Natural killer cell (primary cell): ENCODE measurements around the gene KIFAP3. TPM values are rescaled to one million over a fixed set of nuclear protein-coding genes. Genes with fewer than 3 reads are reported as not detected.
A peak's percentile ranks its signal among the peaks of the same experiment; 100 is the strongest.
"Not testable (repeated sequence)": the region's sequence is repeated elsewhere in the genome, so short reads cannot be mapped to it uniquely, and the experiment has no call there.

Source experiments
- ATAC-seq, 3 donors: fragments of 150-1000 bp in 2 of 3; fragments of 200-7000 bp in 1 of 3; cut with Tn5 transposase; 1 replicate in 1 of 3; 2 replicates in 2 of 3; pipeline ENCODE4 v1.10.0; 2021; ENCODE audit warnings: mild to moderate bottlenecking in 2 of 3, moderate library complexity in 2 of 3
- DNase-seq, 2 donors: peaks; one replicate each; pipeline versions ENCODE4 v3.0.0 to v3.0.0-alpha.2; 2013 to 2021; ENCODE audit warnings: mixed read lengths in 1 of 2
- H3K27ac ChIP-seq: one replicate; pipeline ENCODE4 v1.5.1; 2013; ENCODE audit warnings: mild to moderate bottlenecking, low read length
- H3K27me3 ChIP-seq: one replicate; pipeline ENCODE4 v1.6.1; 2013; ENCODE audit warnings: low read length; ENCODE audit not compliant: control insufficient read depth, insufficient read depth
- H3K36me3 ChIP-seq: one replicate; pipeline ENCODE4 v1.6.1; 2013; ENCODE audit warnings: low read length; ENCODE audit not compliant: control insufficient read depth, insufficient read depth
- H3K4me1 ChIP-seq: one replicate; pipeline ENCODE4 v1.6.1; 2013; ENCODE audit warnings: low read length; ENCODE audit not compliant: control insufficient read depth, insufficient read depth
- H3K4me3 ChIP-seq: one replicate; pipeline ENCODE4 v1.5.1; 2013; ENCODE audit warnings: low read length
- H3K9me3 ChIP-seq: one replicate; pipeline ENCODE4 v1.6.1; 2013; ENCODE audit warnings: low read length; ENCODE audit not compliant: control insufficient read depth, insufficient read depth
- H3K27ac Mint-ChIP-seq, 2 donors: one replicate each; pipeline ENCODE4 v1.8.0; 2022; ENCODE audit warnings: mild to moderate bottlenecking in 2 of 2, mixed read lengths in 2 of 2, moderate library complexity in 1 of 2
- H3K27me3 Mint-ChIP-seq, 2 donors: one replicate each; pipeline ENCODE4 v1.8.0; 2022; ENCODE audit warnings: low read depth in 2 of 2, mixed read lengths in 2 of 2
- H3K36me3 Mint-ChIP-seq: one replicate; pipeline ENCODE4 v1.8.0; 2022; ENCODE audit warnings: mixed read lengths
- H3K4me1 Mint-ChIP-seq, 2 donors: one replicate each; pipeline ENCODE4 v1.8.0; 2022; ENCODE audit warnings: mixed read lengths in 2 of 2
- H3K4me3 Mint-ChIP-seq: one replicate; pipeline ENCODE4 v1.8.0; 2022; ENCODE audit warnings: mild to moderate bottlenecking, moderate library complexity, mixed read lengths
- H3K9me3 Mint-ChIP-seq, 2 donors: one replicate each; pipeline ENCODE4 v1.8.0; 2022; ENCODE audit warnings: mixed read lengths in 2 of 2
- CTCF ChIP-seq: fragments of 200-600 bp; IDR thresholded peaks from one replicate; pipeline ENCODE4 v1.8.0; 2022; ENCODE audit warnings: antibody characterized with exemption
- WGBS: methylation state at CpG from one replicate; pipeline ENCODE4 v1.1.7; 2013; ENCODE audit warnings: missing lambda C conversion rate; ENCODE audit not compliant: insufficient coverage; 5-methylcytosine and 5-hydroxymethylcytosine counted together
- intact Hi-C: fragments of 100-400 bp; cut with micrococcal nuclease; formaldehyde crosslinking; loops from one replicate; pipeline ENCODE4 v1.14.2; 2022
- total RNA-seq, 4 donors: library from RNA; stranded (reverse); fragments of 120-200 nt in 1 of 4; gene quantifications; one replicate each; pipeline versions ENCODE4 v1.2.3 to v1.2.4, GENCODE V29; 2013 to 2022

Gene KIFAP3
- 10 to 100 TPM; 31.0 to 34.3 (median 33.7) TPM for total RNA-seq
- 54.4 TPM for total RNA-seq (2013)

GRCh38 chr1:170074250-170075157, at the start of gene KIFAP3:
Gene KIFAP3 (minus strand): TSS chr1:170074695. CDS start chr1:170074467, 228 bp downstream.
- peak within 1 kb of the TSS; percentile 95 to 98 for H3K27ac Mint-ChIP-seq
- peak within 1 kb of the TSS; percentile 65 for H3K4me3 ChIP-seq
- no peaks in the 10 kb centered on the region for H3K36me3 ChIP-seq
- H3K9me3 ChIP-seq, result peaks cover 3% of the 10 kb centered on the region
- peaks cover 0 to 3% of the 10 kb centered on the region in 2 donors for H3K27me3 Mint-ChIP-seq
- peaks cover 51 to 55% of the 10 kb centered on the region in 2 donors for H3K4me1 Mint-ChIP-seq
- peak within 1 kb of the TSS; percentile 89 for H3K27ac ChIP-seq
- intact Hi-C loops, result loop anchor here (1.0 to 5.0 kb wide), 4 partner anchors 145 to 1413 kb away; partner anchors contain the start of genes GORAB and PRRC2C
- H3K4me1 ChIP-seq, result peaks cover 9% of the 10 kb centered on the region
- peak within 1 kb of the TSS; percentile 92 for H3K4me3 Mint-ChIP-seq
- no peaks in the 10 kb centered on the region for H3K36me3 Mint-ChIP-seq
- under 1% methylated on average over 38 of the region's 39 CpGs for WGBS
- H3K9me3 Mint-ChIP-seq, result peaks cover 0 to 2% of the 10 kb centered on the region in 2 donors
- DNase-seq (peak; percentile 92 to 99), ATAC-seq (peak; percentile 92 to 98 (median 94))
- TF ChIP-seq CTCF, result no peak
- H3K27me3 ChIP-seq, result no peaks in the 10 kb centered on the region

GRCh38 chr1:170122366-170122765, 47.9 kb upstream of the KIFAP3 start:
- Histone ChIP-seq H3K4me1 (no peaks in the 10 kb centered on the region), H3K27ac (no peak overlapping the region), H3K27me3 (no peaks in the 10 kb centered on the region), H3K36me3 (no peaks in the 10 kb centered on the region), H3K4me3 (no peak overlapping the region), H3K9me3 (no peaks in the 10 kb centered on the region)
- Mint-ChIP-seq H3K27ac (no peak overlapping the region), H3K4me3 (no peak overlapping the region), H3K27me3 (peaks cover 20 to 24% of the 10 kb centered on the region in 2 donors), H3K4me1 (no peaks in the 10 kb centered on the region), H3K9me3 (peaks cover 4 to 6% of the 10 kb centered on the region in 2 donors), H3K36me3 (peaks cover 7% of the 10 kb centered on the region)
- intact Hi-C loops, result no loop called here
- no peak for TF ChIP-seq CTCF
- DNase-seq, result no peak
- WGBS, result 100% methylated on average over 6 of the region's 6 CpGs
- no peak for ATAC-seq

- no peak overlapping the region for H3K4me3 ChIP-seq
Observed at GRCh38 chr1:170114906-170115305, 40.4 kb upstream of the KIFAP3 start.

GRCh38 chr1:170113140-170113539, 38.6 kb upstream of the KIFAP3 start:
- ATAC-seq, H3K27ac ChIP-seq, H3K9me3 Mint-ChIP-seq, H3K4me1 ChIP-seq, H3K4me1 Mint-ChIP-seq, H3K27ac Mint-ChIP-seq, H3K4me3 Mint-ChIP-seq, H3K4me3 ChIP-seq, DNase-seq, H3K27me3 ChIP-seq, H3K9me3 ChIP-seq, H3K36me3 ChIP-seq, intact Hi-C loops, H3K36me3 Mint-ChIP-seq: not testable (repeated sequence)
- peaks cover 13% of the 10 kb centered on the region in 2 donors for H3K27me3 Mint-ChIP-seq
- 88% methylated on average over 5 of the region's 8 CpGs for WGBS

More at GRCh38 chr1:170114906-170115305, 40.4 kb upstream of the KIFAP3 start:
- peaks cover 2 to 7% of the 10 kb centered on the region in 2 donors for H3K9me3 Mint-ChIP-seq
- no peaks in the 10 kb centered on the region for H3K36me3 Mint-ChIP-seq
- H3K4me3 Mint-ChIP-seq, result no peak overlapping the region
- H3K27ac ChIP-seq, result no peak overlapping the region
- peaks cover 13 to 21% of the 10 kb centered on the region in 2 donors for H3K27me3 Mint-ChIP-seq
- no peak overlapping the region for H3K27ac Mint-ChIP-seq
- H3K4me1 Mint-ChIP-seq, result no peaks in the 10 kb centered on the region
- H3K36me3 ChIP-seq, result no peaks in the 10 kb centered on the region
- DNase-seq, result no peak
- intact Hi-C loops, result no loop called here
- no peak for ATAC-seq
- H3K4me1 ChIP-seq, result no peaks in the 10 kb centered on the region
- no peaks in the 10 kb centered on the region for H3K27me3 ChIP-seq
- 95% methylated on average over 2 of the region's 2 CpGs for WGBS
- no peaks in the 10 kb centered on the region for H3K9me3 ChIP-seq
- no peak for TF ChIP-seq CTCF
